HepG2 (cell line): ENCODE measurements around the gene PLIN1. TPM values are rescaled to one million over a fixed set of nuclear protein-coding genes. Genes with fewer than 3 reads are reported as not detected.

Experiments used
- BRD4 ChIP-seq: sonication (generic); formaldehyde crosslinking; IDR thresholded peaks from 2 replicates; pipeline ENCODE4 v1.4.0; 2020; ENCODE audit warnings: missing genetic modification reagents
- CBX1 ChIP-seq: IDR thresholded peaks from one replicate; pipeline ENCODE4 v1.6.1; 2016; ENCODE audit warnings: antibody characterized with exemption, low read depth
- CHD4 ChIP-seq: fragments of 200-600 bp; sonication (generic); IDR thresholded peaks from 2 replicates; pipeline ENCODE4 v1.7.0; 2017; ENCODE audit warnings: mild to moderate bottlenecking, low read length, borderline replicate concordance
- HMGXB4 ChIP-seq, 2 experiments: sonication (generic) in 1 of 2; formaldehyde crosslinking in 1 of 2; IDR thresholded peaks; 2 replicates each; pipeline versions ENCODE4 v1.4.0 to v1.6.1; 2018 to 2020; ENCODE audit warnings: missing genetic modification reagents in 2 of 2, borderline replicate concordance in 1 of 2, low read depth in 1 of 2, mild to moderate bottlenecking in 1 of 2, missing biosample characterization in 1 of 2
- NFE2L1 ChIP-seq: sonication (generic); formaldehyde crosslinking; IDR thresholded peaks from 2 replicates; pipeline ENCODE4 v1.4.0; 2020; ENCODE audit warnings: missing genetic modification reagents, mild to moderate bottlenecking, borderline replicate concordance
- ZBTB49 ChIP-seq: sonication (generic); formaldehyde crosslinking; IDR thresholded peaks from 2 replicates; pipeline ENCODE4 v1.4.0; 2020; ENCODE audit warnings: missing genetic modification reagents, borderline replicate concordance
- ZNF160 ChIP-seq: sonication (generic); formaldehyde crosslinking; IDR thresholded peaks from 2 replicates; pipeline ENCODE4 v1.8.0; 2022; ENCODE audit warnings: mild to moderate bottlenecking, inconsistent platforms, missing genetic modification reagents
- ZNF234 ChIP-seq: sonication (generic); formaldehyde crosslinking; conservative IDR thresholded peaks from 2 replicates; pipeline ENCODE4 v1.5.1; 2020; ENCODE audit warnings: mild to moderate bottlenecking, missing genetic modification reagents
- ZNF280B ChIP-seq: sonication (generic); formaldehyde crosslinking; IDR thresholded peaks from 2 replicates; pipeline ENCODE4 v1.5.0; 2020; ENCODE audit warnings: missing genetic modification reagents, mild to moderate bottlenecking, borderline replicate concordance
- ZNF414 ChIP-seq: sonication (generic); formaldehyde crosslinking; IDR thresholded peaks from 2 replicates; pipeline ENCODE4 v1.5.0; 2020; ENCODE audit warnings: missing genetic modification reagents
- ZNF512 ChIP-seq: sonication (generic); formaldehyde crosslinking; IDR thresholded peaks from 2 replicates; pipeline ENCODE4 v1.4.0; 2020; ENCODE audit warnings: mild to moderate bottlenecking, missing genetic modification reagents
- ZNF569 ChIP-seq: sonication (generic); formaldehyde crosslinking; IDR thresholded peaks from 2 replicates; pipeline ENCODE4 v1.5.0; 2020; ENCODE audit warnings: mild to moderate bottlenecking, missing genetic modification reagents, moderate library complexity, borderline replicate concordance
- ZNF660 ChIP-seq: sonication (generic); formaldehyde crosslinking; IDR thresholded peaks from 2 replicates; pipeline ENCODE4 v1.5.1; 2020; ENCODE audit warnings: mild to moderate bottlenecking, low read depth, missing genetic modification reagents, borderline replicate concordance
- ZNF691 ChIP-seq: sonication (generic); formaldehyde crosslinking; IDR thresholded peaks from 2 replicates; pipeline ENCODE4 v1.4.0; 2020; ENCODE audit warnings: missing genetic modification reagents, low read depth, mild to moderate bottlenecking, borderline replicate concordance
- ZNF710 ChIP-seq: sonication (generic); formaldehyde crosslinking; IDR thresholded peaks from 2 replicates; pipeline ENCODE4 v1.5.0; 2020; ENCODE audit warnings: mild to moderate bottlenecking, missing genetic modification reagents, borderline replicate concordance
- ZNF839 ChIP-seq: sonication (generic); formaldehyde crosslinking; IDR thresholded peaks from 2 replicates; pipeline ENCODE4 v1.4.0; 2020; ENCODE audit warnings: missing genetic modification reagents, mild to moderate bottlenecking, borderline replicate concordance
- polyA plus RNA-seq, 8 experiments: library from polyadenylated mRNA; depleted of rRNA in 3 of 8; stranded (reverse) in 7 of 8; unstranded in 1 of 8; fragments of >200 nt; fragmentation: Illumina TruSeq in 4 of 8; extraction: Trizol in 4 of 8; gene quantifications; 2 replicates each; pipeline versions ENCODE4 v1.2.1 to v1.2.3, GENCODE V29; 2011 to 2016; ENCODE audit warnings: low read depth in 4 of 8, missing spikeins in 1 of 8, mixed read lengths in 1 of 8; ENCODE audit not compliant: insufficient read depth in 1 of 8
- total RNA-seq, 5 experiments: library from RNA; depleted of rRNA; stranded (reverse); fragments of >200 nt; fragmentation: Illumina TruSeq; extraction: Trizol; gene quantifications; 2 replicates each; pipeline ENCODE4 v1.2.3, GENCODE V29; 2016; ENCODE audit warnings: low read depth in 1 of 5

The PLIN1 gene
- total and polyA plus RNA-seq, 2 of the 13 experiments (the other 11 are each of a cell fraction or from before 2014, with no cell fraction given) = 0.74 to 1.2 TPM

- TF ChIP-seq ZNF414 (CRISPR knock-in tag) (no peak), ZBTB49 (CRISPR knock-in tag) (no peak), ZNF710 (no peak), NFE2L1 (no peak), ZNF839 (CRISPR knock-in tag) (no peak), CHD4 (no peak), CBX1 (peak; percentile 50), ZNF660 (CRISPR knock-in tag) (no peak), ZNF280B (no peak), ZNF512 (CRISPR knock-in tag) (no peak), ZNF234 (CRISPR knock-in tag) (no peak), ZNF691 (CRISPR knock-in tag) (0 out of 2 replicates have a peak, but pooled peaks have one; percentile 39), ZNF160 (CRISPR knock-in tag) (no peak), ZNF569 (CRISPR knock-in tag) (no peak), HMGXB4 (CRISPR knock-in tag; IDR thresholded peaks at IDR 0.05; ENCODE audit: borderline replicate concordance in 1 of 2, low read depth in 1 of 2) (0 out of 4 replicates have a peak, but pooled peaks of 1 of the 2 experiments have one; percentile 41), BRD4 (CRISPR knock-in tag) (no peak)
These were observed 31.8 kb downstream of the PLIN1 start (continued) for GRCh38 chr15:89647191-89647851.
